ENCODE results near the gene ATP8B4.

DNA sequence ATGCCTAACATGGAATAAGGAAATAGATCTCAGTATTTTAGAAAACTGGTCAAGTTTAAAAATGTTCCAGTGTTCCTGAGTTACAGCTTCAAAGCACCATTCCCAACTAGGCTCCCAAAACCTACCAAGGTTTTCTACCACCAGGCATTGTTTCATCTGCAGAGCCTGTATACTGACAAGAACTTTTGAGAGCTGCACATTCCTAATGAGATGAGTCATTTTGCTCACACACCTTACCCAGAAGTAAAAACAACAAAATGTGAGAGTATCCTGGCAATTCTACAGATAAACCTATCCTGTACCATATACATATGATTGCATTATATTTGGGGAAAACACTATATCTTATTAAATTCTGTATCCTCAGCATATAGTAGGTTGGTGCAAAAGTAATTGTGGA is 90.7 kb downstream of the ATP8B4 start:
- TF ChIP-seq POLR2A (IDR thresholded peaks at IDR 0.05): no peak
- TF ChIP-seq EP300 (IDR thresholded peaks at IDR 0.05): no peak

Data from upper lobe of left lung (tissue), 4 donors.